ENCODE data around the gene GYG1. TPM values are rescaled to one million over a fixed set of nuclear protein-coding genes. Genes with fewer than 3 reads are reported as not detected.

Gene GYG1
- polyA plus RNA-seq, 4 donors, result 11.9 to 30.4 (median 25.8) TPM

- H3K9me3 ChIP-seq (ENCODE audit: control insufficient read depth in 2 of 2, insufficient read depth in 1 of 2, low read depth in 1 of 2, low read length in 1 of 2), result no peaks in the 10 kb centered on the region
- WGBS, 3 donors, result 59 to 78% (median 61%) methylated on average over 4 of the region's 4 CpGs
- FAIRE-seq, result no peak
- no peaks in the 10 kb centered on the region for H3K4me1 ChIP-seq (ENCODE audit: control insufficient read depth in 3 of 3, insufficient read depth in 2 of 3, low read depth in 1 of 3, low read length in 2 of 3)
- no peak overlapping the region for H3K27ac ChIP-seq (ENCODE audit: low read depth in 1 of 3, low read length in 2 of 3)
- DNase-seq, result no peak
- H3K27me3 ChIP-seq (ENCODE audit: control insufficient read depth in 3 of 3, insufficient read depth in 3 of 3, low read length in 3 of 3), result no peaks in the 10 kb centered on the region
- H3K36me3 ChIP-seq (ENCODE audit: control insufficient read depth in 3 of 3, insufficient read depth in 2 of 3, low read depth in 1 of 3, low read length in 3 of 3), result no peaks in the 10 kb centered on the region
- H3K4me3 ChIP-seq (ENCODE audit: low read depth in 1 of 3, low read length in 3 of 3), result no peak overlapping the region
Measured at GRCh38 chr3:148954981-148955380, 36.4 kb upstream of the GYG1 start.

GRCh38 chr3:148955544-148956346, 35.6 kb upstream of the GYG1 start:
- Histone ChIP-seq H3K27me3 (ENCODE audit: control insufficient read depth in 3 of 3, insufficient read depth in 3 of 3, low read length in 3 of 3) (no peaks in the 10 kb centered on the region), H3K9me3 (ENCODE audit: control insufficient read depth in 2 of 2, insufficient read depth in 1 of 2, low read depth in 1 of 2, low read length in 1 of 2) (no peaks in the 10 kb centered on the region), H3K36me3 (ENCODE audit: control insufficient read depth in 3 of 3, insufficient read depth in 2 of 3, low read depth in 1 of 3, low read length in 3 of 3) (no peaks in the 10 kb centered on the region), H3K27ac (ENCODE audit: low read depth in 1 of 3, low read length in 2 of 3) (peak overlapping the region in 2 of 3 donors; percentile 11 to 78), H3K4me3 (ENCODE audit: low read depth in 1 of 3, low read length in 3 of 3) (no peak overlapping the region), H3K4me1 (ENCODE audit: control insufficient read depth in 3 of 3, insufficient read depth in 2 of 3, low read depth in 1 of 3, low read length in 2 of 3) (no peaks in the 10 kb centered on the region)
- peak; percentile 39 to 69 for DNase-seq
- FAIRE-seq, result no peak
- WGBS, 3 donors, result 56 to 69% (median 62%) methylated on average over 12 of the region's 12 CpGs

DNA sequence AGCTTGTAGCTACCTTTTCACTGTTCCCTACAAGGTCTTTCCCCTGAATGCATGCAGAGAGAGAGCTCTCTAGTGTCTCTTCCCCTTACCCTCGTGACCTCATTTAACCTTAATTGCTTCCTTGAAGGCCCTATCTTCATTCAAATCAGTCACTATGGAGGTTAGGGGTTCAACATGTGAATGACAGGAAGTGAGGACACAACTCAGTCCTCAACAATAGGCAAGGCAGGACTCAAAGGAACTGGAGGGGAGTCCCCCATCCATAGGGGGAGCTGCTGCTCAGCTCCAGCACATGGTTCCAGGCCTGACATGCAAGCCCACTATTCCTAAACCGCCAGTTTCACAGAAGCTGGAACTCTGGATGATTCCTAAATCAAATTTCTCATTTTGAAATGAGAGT, 33.8 kb upstream of the GYG1 start:
- H3K27ac ChIP-seq (ENCODE audit: low read depth in 1 of 3, low read length in 2 of 3), result no peak overlapping the region
- FAIRE-seq (no peak), DNase-seq (no peak)
- 63 to 77% (median 72%) methylated on average over 2 of the region's 2 CpGs for WGBS, 3 donors
- no peaks in the 10 kb centered on the region for H3K9me3 ChIP-seq (ENCODE audit: control insufficient read depth in 2 of 2, insufficient read depth in 1 of 2, low read depth in 1 of 2, low read length in 1 of 2)
- H3K27me3 ChIP-seq (ENCODE audit: control insufficient read depth in 3 of 3, insufficient read depth in 3 of 3, low read length in 3 of 3), result peaks cover 0 to 2% (median 0%) of the 10 kb centered on the region in 3 donors
- no peaks in the 10 kb centered on the region for H3K36me3 ChIP-seq (ENCODE audit: control insufficient read depth in 3 of 3, insufficient read depth in 2 of 3, low read depth in 1 of 3, low read length in 3 of 3)
- H3K4me3 ChIP-seq (ENCODE audit: low read depth in 1 of 3, low read length in 3 of 3), result no peak overlapping the region
- no peaks in the 10 kb centered on the region for H3K4me1 ChIP-seq (ENCODE audit: control insufficient read depth in 3 of 3, insufficient read depth in 2 of 3, low read depth in 1 of 3, low read length in 2 of 3)

- Histone ChIP-seq H3K27me3 (ENCODE audit: control insufficient read depth in 3 of 3, insufficient read depth in 3 of 3, low read length in 3 of 3) (peaks cover 0 to 2% (median 0%) of the 10 kb centered on the region in 3 donors), H3K36me3 (ENCODE audit: control insufficient read depth in 3 of 3, insufficient read depth in 2 of 3, low read depth in 1 of 3, low read length in 3 of 3) (no peaks in the 10 kb centered on the region), H3K4me3 (ENCODE audit: low read depth in 1 of 3, low read length in 3 of 3) (no peak overlapping the region), H3K4me1 (ENCODE audit: control insufficient read depth in 3 of 3, insufficient read depth in 2 of 3, low read depth in 1 of 3, low read length in 2 of 3) (no peaks in the 10 kb centered on the region), H3K9me3 (ENCODE audit: control insufficient read depth in 2 of 2, insufficient read depth in 1 of 2, low read depth in 1 of 2, low read length in 1 of 2) (no peaks in the 10 kb centered on the region), H3K27ac (ENCODE audit: low read depth in 1 of 3, low read length in 2 of 3) (no peak overlapping the region)
- DNase-seq (peak in 1 of 2 donors; percentile 30), FAIRE-seq (no peak)
- WGBS, 3 donors, result 24 to 41% (median 37%) methylated on average over 1 of the region's 1 CpG
Measured at GRCh38 chr3:148958696-148959095, 32.6 kb upstream of the GYG1 start.

- Histone ChIP-seq H3K9me3 (ENCODE audit: control insufficient read depth in 2 of 2, insufficient read depth in 1 of 2, low read depth in 1 of 2, low read length in 1 of 2) (no peaks in the 10 kb centered on the region), H3K4me3 (ENCODE audit: low read depth in 1 of 3, low read length in 3 of 3) (no peak overlapping the region), H3K36me3 (ENCODE audit: control insufficient read depth in 3 of 3, insufficient read depth in 2 of 3, low read depth in 1 of 3, low read length in 3 of 3) (no peaks in the 10 kb centered on the region), H3K27me3 (ENCODE audit: control insufficient read depth in 3 of 3, insufficient read depth in 3 of 3, low read length in 3 of 3) (peaks cover 0 to 2% (median 0%) of the 10 kb centered on the region in 3 donors), H3K4me1 (ENCODE audit: control insufficient read depth in 3 of 3, insufficient read depth in 2 of 3, low read depth in 1 of 3, low read length in 2 of 3) (no peaks in the 10 kb centered on the region), H3K27ac (ENCODE audit: low read depth in 1 of 3, low read length in 2 of 3) (no peak overlapping the region)
- DNase-seq, result peak in 1 of 2 donors; percentile 13
- FAIRE-seq, result no peak
- WGBS, 3 donors, result 50 to 75% (median 70%) methylated on average over 1 of the region's 1 CpG
Measured at GRCh38 chr3:148962513-148962912, 28.8 kb upstream of the GYG1 start.

- FAIRE-seq (no peak), DNase-seq (no peak)
- H3K27ac ChIP-seq (ENCODE audit: low read depth in 1 of 3, low read length in 2 of 3), result no peak overlapping the region
- H3K27me3 ChIP-seq (ENCODE audit: control insufficient read depth in 3 of 3, insufficient read depth in 3 of 3, low read length in 3 of 3), result peaks cover 0 to 2% (median 0%) of the 10 kb centered on the region in 3 donors
- no peaks in the 10 kb centered on the region for H3K4me1 ChIP-seq (ENCODE audit: control insufficient read depth in 3 of 3, insufficient read depth in 2 of 3, low read depth in 1 of 3, low read length in 2 of 3)
- no peak overlapping the region for H3K4me3 ChIP-seq (ENCODE audit: low read depth in 1 of 3, low read length in 3 of 3)
- no peaks in the 10 kb centered on the region for H3K36me3 ChIP-seq (ENCODE audit: control insufficient read depth in 3 of 3, insufficient read depth in 2 of 3, low read depth in 1 of 3, low read length in 3 of 3)
- no peaks in the 10 kb centered on the region for H3K9me3 ChIP-seq (ENCODE audit: control insufficient read depth in 2 of 2, insufficient read depth in 1 of 2, low read depth in 1 of 2, low read length in 1 of 2)
- 96 to 98% (median 97%) methylated on average over 3 of the region's 3 CpGs for WGBS, 3 donors
Measured at GRCh38 chr3:148964809-148965208, 26.5 kb upstream of the GYG1 start.

DNA sequence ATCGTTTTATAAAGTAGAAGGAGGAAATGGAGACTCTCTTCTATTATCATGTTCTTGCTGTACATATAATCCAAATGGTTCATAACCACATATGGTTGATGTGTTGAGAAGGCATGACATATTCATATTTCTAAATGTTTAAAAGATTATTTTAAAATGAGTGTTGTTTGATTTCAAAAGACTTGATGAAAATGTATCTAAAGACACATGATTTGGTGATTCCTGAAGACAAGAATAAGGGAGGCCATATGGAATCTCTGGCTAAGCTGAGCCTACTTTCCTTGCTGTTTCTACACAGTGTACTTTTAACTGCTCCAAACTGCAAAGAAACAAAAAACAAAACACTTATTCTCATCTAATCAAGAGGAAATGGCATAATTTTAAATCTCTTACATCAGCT, 23.0 kb upstream of the GYG1 start:
- no peak overlapping the region for H3K27ac ChIP-seq (ENCODE audit: low read depth in 1 of 3, low read length in 2 of 3)
- H3K9me3 ChIP-seq (ENCODE audit: control insufficient read depth in 2 of 2, insufficient read depth in 1 of 2, low read depth in 1 of 2, low read length in 1 of 2), result no peaks in the 10 kb centered on the region
- WGBS, 3 donors, result 77 to 81% (median 80%) methylated on average over 1 of the region's 1 CpG
- H3K4me1 ChIP-seq (ENCODE audit: control insufficient read depth in 3 of 3, insufficient read depth in 2 of 3, low read depth in 1 of 3, low read length in 2 of 3), result no peaks in the 10 kb centered on the region
- no peaks in the 10 kb centered on the region for H3K27me3 ChIP-seq (ENCODE audit: control insufficient read depth in 3 of 3, insufficient read depth in 3 of 3, low read length in 3 of 3)
- no peak for FAIRE-seq
- H3K4me3 ChIP-seq (ENCODE audit: low read depth in 1 of 3, low read length in 3 of 3), result no peak overlapping the region
- no peaks in the 10 kb centered on the region for H3K36me3 ChIP-seq (ENCODE audit: control insufficient read depth in 3 of 3, insufficient read depth in 2 of 3, low read depth in 1 of 3, low read length in 3 of 3)
- DNase-seq, result no peak

- DNase-seq (no peak), FAIRE-seq (no peak)
- Histone ChIP-seq H3K27ac (ENCODE audit: low read depth in 1 of 3, low read length in 2 of 3) (no peak overlapping the region), H3K27me3 (ENCODE audit: control insufficient read depth in 3 of 3, insufficient read depth in 3 of 3, low read length in 3 of 3) (no peaks in the 10 kb centered on the region), H3K4me3 (ENCODE audit: low read depth in 1 of 3, low read length in 3 of 3) (no peak overlapping the region), H3K36me3 (ENCODE audit: control insufficient read depth in 3 of 3, insufficient read depth in 2 of 3, low read depth in 1 of 3, low read length in 3 of 3) (no peaks in the 10 kb centered on the region), H3K4me1 (ENCODE audit: control insufficient read depth in 3 of 3, insufficient read depth in 2 of 3, low read depth in 1 of 3, low read length in 2 of 3) (no peaks in the 10 kb centered on the region), H3K9me3 (ENCODE audit: control insufficient read depth in 2 of 2, insufficient read depth in 1 of 2, low read depth in 1 of 2, low read length in 1 of 2) (peaks cover 0 to 2% of the 10 kb centered on the region in 2 donors)
- WGBS, 3 donors, result 77 to 86% (median 85%) methylated on average over 7 of the region's 7 CpGs
Measured at GRCh38 chr3:148970271-148970670, 21.1 kb upstream of the GYG1 start.
